H1 (cell line): ENCODE data around the gene PRKAB1. TPM values are rescaled to one million over a fixed set of nuclear protein-coding genes. Genes with fewer than 3 reads are reported as not detected.

ENCODE experiments used
- CREB1 ChIP-seq: IDR thresholded peaks from 2 replicates; pipeline ENCODE4 v1.6.1; 2012; ENCODE audit warnings: inconsistent platforms
- FOSL1 ChIP-seq: IDR thresholded peaks from 2 replicates; pipeline ENCODE4 v1.6.1; 2011; ENCODE audit warnings: mild to moderate bottlenecking, low read depth, low read length, moderate library complexity; ENCODE audit not compliant: insufficient read depth
- HDAC6 ChIP-seq: IDR thresholded peaks from one replicate; pipeline ENCODE4 v1.7.1; 2012; ENCODE audit warnings: low read depth, mild to moderate bottlenecking, inconsistent platforms, low read length, moderate library complexity
- SRF ChIP-seq: IDR thresholded peaks from 2 replicates; pipeline ENCODE4 v1.6.1; 2011; ENCODE audit warnings: mild to moderate bottlenecking, low read depth, low read length, moderate library complexity
- polyA plus RNA-seq, 7 experiments: library from polyadenylated mRNA; depleted of rRNA in 3 of 7; stranded (reverse) in 5 of 7; unstranded in 2 of 7; fragments of >200 nt in 5 of 7; fragments of 200-250 nt in 2 of 7; gene quantifications; 1 replicate in 5 of 7; 2 replicates in 1 of 7; 4 replicates in 1 of 7; pipeline versions ENCODE4 v1.2.1 to v1.2.3, GENCODE V29; 2011 to 2013; ENCODE audit warnings: missing spikeins in 2 of 7, mixed read lengths in 2 of 7
- total RNA-seq: library from RNA; stranded (reverse); fragmentation: NEBNext Ultra II Directional; extraction: Animal tissue kit (Norgen Biotek cat#: 25700); gene quantifications from 2 replicates; pipeline ENCODE4 v1.2.1, GENCODE V29; 2021
- TF ChIP-seq, protein P1 (sequence below): fragments of 300-600 bp; sonication (generic); IDR thresholded peaks from 2 replicates; pipeline ENCODE4 v1.7.1; 2012; ENCODE audit warnings: low read length, moderate library complexity, mild to moderate bottlenecking, inconsistent platforms; ENCODE audit not compliant: insufficient replicate concordance

PRKAB1 gene
- total and polyA plus RNA-seq, 2 of the 8 experiments (the other 6 are each of a cell fraction or from before 2014, with no cell fraction given), result 24.0 to 32.1 TPM

DNA sequence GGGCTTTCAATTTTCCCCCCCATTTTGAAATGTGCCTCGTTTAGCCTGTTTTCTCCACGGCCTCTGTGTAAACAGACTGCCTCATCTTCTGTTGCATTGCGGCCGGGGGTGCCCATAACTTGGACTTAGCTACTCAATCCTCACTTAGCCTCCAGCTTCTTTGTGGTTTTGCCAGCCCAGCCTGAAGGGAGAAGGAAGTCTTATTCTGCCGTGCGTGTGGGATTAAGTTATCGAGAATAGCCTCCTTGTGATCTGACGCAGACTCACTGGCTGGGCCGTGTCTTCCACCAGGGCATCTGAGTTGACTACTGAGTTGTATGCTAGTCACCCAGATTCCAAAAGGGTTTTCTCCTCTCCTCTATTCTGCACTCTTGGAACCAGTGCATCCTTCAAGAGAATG, 8.1 kb downstream of the PRKAB1 start (continued):
- TF ChIP-seq, protein P1, sequence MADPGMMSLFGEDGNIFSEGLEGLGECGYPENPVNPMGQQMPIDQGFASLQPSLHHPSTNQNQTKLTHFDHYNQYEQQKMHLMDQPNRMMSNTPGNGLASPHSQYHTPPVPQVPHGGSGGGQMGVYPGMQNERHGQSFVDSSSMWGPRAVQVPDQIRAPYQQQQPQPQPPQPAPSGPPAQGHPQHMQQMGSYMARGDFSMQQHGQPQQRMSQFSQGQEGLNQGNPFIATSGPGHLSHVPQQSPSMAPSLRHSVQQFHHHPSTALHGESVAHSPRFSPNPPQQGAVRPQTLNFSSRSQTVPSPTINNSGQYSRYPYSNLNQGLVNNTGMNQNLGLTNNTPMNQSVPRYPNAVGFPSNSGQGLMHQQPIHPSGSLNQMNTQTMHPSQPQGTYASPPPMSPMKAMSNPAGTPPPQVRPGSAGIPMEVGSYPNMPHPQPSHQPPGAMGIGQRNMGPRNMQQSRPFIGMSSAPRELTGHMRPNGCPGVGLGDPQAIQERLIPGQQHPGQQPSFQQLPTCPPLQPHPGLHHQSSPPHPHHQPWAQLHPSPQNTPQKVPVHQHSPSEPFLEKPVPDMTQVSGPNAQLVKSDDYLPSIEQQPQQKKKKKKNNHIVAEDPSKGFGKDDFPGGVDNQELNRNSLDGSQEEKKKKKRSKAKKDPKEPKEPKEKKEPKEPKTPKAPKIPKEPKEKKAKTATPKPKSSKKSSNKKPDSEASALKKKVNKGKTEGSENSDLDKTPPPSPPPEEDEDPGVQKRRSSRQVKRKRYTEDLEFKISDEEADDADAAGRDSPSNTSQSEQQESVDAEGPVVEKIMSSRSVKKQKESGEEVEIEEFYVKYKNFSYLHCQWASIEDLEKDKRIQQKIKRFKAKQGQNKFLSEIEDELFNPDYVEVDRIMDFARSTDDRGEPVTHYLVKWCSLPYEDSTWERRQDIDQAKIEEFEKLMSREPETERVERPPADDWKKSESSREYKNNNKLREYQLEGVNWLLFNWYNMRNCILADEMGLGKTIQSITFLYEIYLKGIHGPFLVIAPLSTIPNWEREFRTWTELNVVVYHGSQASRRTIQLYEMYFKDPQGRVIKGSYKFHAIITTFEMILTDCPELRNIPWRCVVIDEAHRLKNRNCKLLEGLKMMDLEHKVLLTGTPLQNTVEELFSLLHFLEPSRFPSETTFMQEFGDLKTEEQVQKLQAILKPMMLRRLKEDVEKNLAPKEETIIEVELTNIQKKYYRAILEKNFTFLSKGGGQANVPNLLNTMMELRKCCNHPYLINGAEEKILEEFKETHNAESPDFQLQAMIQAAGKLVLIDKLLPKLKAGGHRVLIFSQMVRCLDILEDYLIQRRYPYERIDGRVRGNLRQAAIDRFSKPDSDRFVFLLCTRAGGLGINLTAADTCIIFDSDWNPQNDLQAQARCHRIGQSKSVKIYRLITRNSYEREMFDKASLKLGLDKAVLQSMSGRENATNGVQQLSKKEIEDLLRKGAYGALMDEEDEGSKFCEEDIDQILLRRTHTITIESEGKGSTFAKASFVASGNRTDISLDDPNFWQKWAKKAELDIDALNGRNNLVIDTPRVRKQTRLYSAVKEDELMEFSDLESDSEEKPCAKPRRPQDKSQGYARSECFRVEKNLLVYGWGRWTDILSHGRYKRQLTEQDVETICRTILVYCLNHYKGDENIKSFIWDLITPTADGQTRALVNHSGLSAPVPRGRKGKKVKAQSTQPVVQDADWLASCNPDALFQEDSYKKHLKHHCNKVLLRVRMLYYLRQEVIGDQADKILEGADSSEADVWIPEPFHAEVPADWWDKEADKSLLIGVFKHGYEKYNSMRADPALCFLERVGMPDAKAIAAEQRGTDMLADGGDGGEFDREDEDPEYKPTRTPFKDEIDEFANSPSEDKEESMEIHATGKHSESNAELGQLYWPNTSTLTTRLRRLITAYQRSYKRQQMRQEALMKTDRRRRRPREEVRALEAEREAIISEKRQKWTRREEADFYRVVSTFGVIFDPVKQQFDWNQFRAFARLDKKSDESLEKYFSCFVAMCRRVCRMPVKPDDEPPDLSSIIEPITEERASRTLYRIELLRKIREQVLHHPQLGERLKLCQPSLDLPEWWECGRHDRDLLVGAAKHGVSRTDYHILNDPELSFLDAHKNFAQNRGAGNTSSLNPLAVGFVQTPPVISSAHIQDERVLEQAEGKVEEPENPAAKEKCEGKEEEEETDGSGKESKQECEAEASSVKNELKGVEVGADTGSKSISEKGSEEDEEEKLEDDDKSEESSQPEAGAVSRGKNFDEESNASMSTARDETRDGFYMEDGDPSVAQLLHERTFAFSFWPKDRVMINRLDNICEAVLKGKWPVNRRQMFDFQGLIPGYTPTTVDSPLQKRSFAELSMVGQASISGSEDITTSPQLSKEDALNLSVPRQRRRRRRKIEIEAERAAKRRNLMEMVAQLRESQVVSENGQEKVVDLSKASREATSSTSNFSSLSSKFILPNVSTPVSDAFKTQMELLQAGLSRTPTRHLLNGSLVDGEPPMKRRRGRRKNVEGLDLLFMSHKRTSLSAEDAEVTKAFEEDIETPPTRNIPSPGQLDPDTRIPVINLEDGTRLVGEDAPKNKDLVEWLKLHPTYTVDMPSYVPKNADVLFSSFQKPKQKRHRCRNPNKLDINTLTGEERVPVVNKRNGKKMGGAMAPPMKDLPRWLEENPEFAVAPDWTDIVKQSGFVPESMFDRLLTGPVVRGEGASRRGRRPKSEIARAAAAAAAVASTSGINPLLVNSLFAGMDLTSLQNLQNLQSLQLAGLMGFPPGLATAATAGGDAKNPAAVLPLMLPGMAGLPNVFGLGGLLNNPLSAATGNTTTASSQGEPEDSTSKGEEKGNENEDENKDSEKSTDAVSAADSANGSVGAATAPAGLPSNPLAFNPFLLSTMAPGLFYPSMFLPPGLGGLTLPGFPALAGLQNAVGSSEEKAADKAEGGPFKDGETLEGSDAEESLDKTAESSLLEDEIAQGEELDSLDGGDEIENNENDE, result no peak
- no peak for TF ChIP-seq HDAC6
- TF ChIP-seq FOSL1, result no peak
- no peak for TF ChIP-seq SRF
- no peak for TF ChIP-seq CREB1
